ENCODE data around the gene ATF1.
A peak's percentile ranks its signal among the peaks of the same experiment; 100 is the strongest.

ATF1 gene

GRCh38 chr12:50763639-50764285 lies at the start of gene ATF1:
Gene ATF1, plus strand, starts transcription at chr12:50764101. Its CDS starts 16,045 bp downstream, at chr12:50780146.
- peak; percentile 78 for DNase-seq (ENCODE audit: low read depth)

GRCh38 chr12:50715174-50715573 lies 48.7 kb upstream of the ATF1 start:
- DNase-seq (ENCODE audit: low read depth), result no peak

- DNase-seq (ENCODE audit: low read depth), result no peak
Observed at GRCh38 chr12:50718760-50719159, 45.1 kb upstream of the ATF1 start.

- DNase-seq (ENCODE audit: low read depth), result no peak
Observed at GRCh38 chr12:50720085-50720484, 43.8 kb upstream of the ATF1 start.

- no peak for DNase-seq (ENCODE audit: low read depth)
Observed at GRCh38 chr12:50720501-50720900, 43.4 kb upstream of the ATF1 start.

- DNase-seq (ENCODE audit: low read depth), result no peak
Observed at GRCh38 chr12:50723865-50724264, 40.0 kb upstream of the ATF1 start.

- DNase-seq (ENCODE audit: low read depth), result no peak
Observed at GRCh38 chr12:50725011-50725942, 38.6 kb upstream of the ATF1 start.

- no peak for DNase-seq (ENCODE audit: low read depth)
Observed at GRCh38 chr12:50727466-50727865, 36.4 kb upstream of the ATF1 start.

- DNase-seq (ENCODE audit: low read depth), result no peak
Observed at GRCh38 chr12:50728417-50728816, 35.5 kb upstream of the ATF1 start.

GRCh38 chr12:50728841-50729240 lies 35.1 kb upstream of the ATF1 start:
- DNase-seq (ENCODE audit: low read depth), result no peak

GRCh38 chr12:50732591-50732990 lies 31.3 kb upstream of the ATF1 start:
- no peak for DNase-seq (ENCODE audit: low read depth)

- DNase-seq (ENCODE audit: low read depth), result no peak
Observed at GRCh38 chr12:50733706-50734105, 30.2 kb upstream of the ATF1 start.

GRCh38 chr12:50734409-50735263 lies 29.3 kb upstream of the ATF1 start:
- no peak for DNase-seq (ENCODE audit: low read depth)

- no peak for DNase-seq (ENCODE audit: low read depth)
Observed at GRCh38 chr12:50739611-50740010, 24.3 kb upstream of the ATF1 start.

GRCh38 chr12:50740307-50740706 lies 23.6 kb upstream of the ATF1 start:
- DNase-seq (ENCODE audit: low read depth), result no peak

GRCh38 chr12:50742776-50743175 lies 21.1 kb upstream of the ATF1 start:
- DNase-seq (ENCODE audit: low read depth), result no peak

- DNase-seq (ENCODE audit: low read depth), result no peak
Observed at GRCh38 chr12:50745861-50746260, 18.0 kb upstream of the ATF1 start.

GRCh38 chr12:50746431-50746830 lies 17.5 kb upstream of the ATF1 start:
- DNase-seq (ENCODE audit: low read depth), result no peak

GRCh38 chr12:50747817-50748216 lies 16.1 kb upstream of the ATF1 start:
- no peak for DNase-seq (ENCODE audit: low read depth)

GRCh38 chr12:50749459-50749882 lies 14.4 kb upstream of the ATF1 start:
- DNase-seq (ENCODE audit: low read depth), result no peak

GRCh38 chr12:50750366-50750765 lies 13.5 kb upstream of the ATF1 start:
- DNase-seq (ENCODE audit: low read depth), result no peak

GRCh38 chr12:50751948-50752721 lies 11.8 kb upstream of the ATF1 start:
- DNase-seq (ENCODE audit: low read depth), result no peak

Measured in activated gamma-delta T cell treated with anti-CD3 and anti-CD28 coated beads, Interleukin-2, amount 50 U/mL, for 16 hours (primary cell).